CD14-positive monocyte (primary cell): ENCODE results near the gene CHAD. TPM values are rescaled to one million over a fixed set of nuclear protein-coding genes. Genes with fewer than 3 reads are reported as not detected.
"Not testable (repeated sequence)": the region's sequence is repeated elsewhere in the genome, so short reads cannot be mapped to it uniquely, and the experiment has no call there.

ENCODE experiments used
- DNase-seq, 3 donors: peaks; one replicate each; pipeline ENCODE4 v3.0.0-alpha.2; 2011 to 2022
- H2AFZ ChIP-seq: 2 replicates; pipeline ENCODE4 v1.6.0; 2012; ENCODE audit warnings: mild to moderate bottlenecking, low read depth, low read length, inconsistent platforms; ENCODE audit not compliant: insufficient read depth, poor library complexity, severe bottlenecking
- H3K27ac ChIP-seq, 2 donors: 1 replicate in 1 of 2; 2 replicates in 1 of 2; pipeline ENCODE4 v1.5.1; 2012 to 2013; ENCODE audit warnings: low read length in 2 of 2, control low read depth in 1 of 2, inconsistent platforms in 1 of 2, low read depth in 1 of 2, mild to moderate bottlenecking in 1 of 2
- H3K27me3 ChIP-seq, 2 donors: one replicate each; pipeline versions ENCODE4 v1.6.0 to v1.6.1; 2011 to 2013; ENCODE audit warnings: low read length in 2 of 2; ENCODE audit not compliant: control insufficient read depth in 2 of 2, insufficient read depth in 2 of 2
- H3K36me3 ChIP-seq, 2 donors: replicated peaks in 1 of 2; 1 replicate in 1 of 2; 2 replicates in 1 of 2; pipeline versions ENCODE4 v1.5.1 to v1.6.1; 2012 to 2013; ENCODE audit warnings: low read length in 2 of 2, control low read depth in 1 of 2, inconsistent platforms in 1 of 2, mild to moderate bottlenecking in 1 of 2; ENCODE audit not compliant: insufficient read depth in 2 of 2, control insufficient read depth in 1 of 2
- H3K4me1 ChIP-seq, 2 donors: 1 replicate in 1 of 2; 2 replicates in 1 of 2; pipeline versions ENCODE4 v1.5.1 to v1.6.1; 2012 to 2013; ENCODE audit warnings: low read length in 2 of 2, control low read depth in 1 of 2, inconsistent platforms in 1 of 2, mild to moderate bottlenecking in 1 of 2, moderate library complexity in 1 of 2; ENCODE audit not compliant: insufficient read depth in 2 of 2, control insufficient read depth in 1 of 2
- H3K4me2 ChIP-seq: replicated peaks from 2 replicates; pipeline ENCODE3; 2012; ENCODE audit warnings: low read length, moderate library complexity, mild to moderate bottlenecking; ENCODE audit not compliant: poor library complexity, severe bottlenecking; ENCODE audit errors: extremely low read depth
- H3K4me3 ChIP-seq, 3 experiments: fragments of 200-600 bp in 1 of 3; sonication (generic) in 1 of 3; replicated peaks in 1 of 3; 1 replicate in 2 of 3; 2 replicates in 1 of 3; pipeline ENCODE4 v1.5.1; 2011 to 2013; ENCODE audit warnings: low read length in 3 of 3, mild to moderate bottlenecking in 3 of 3, control low read depth in 2 of 3, low read depth in 2 of 3, inconsistent platforms in 1 of 3, moderate library complexity in 1 of 3
- H3K79me2 ChIP-seq: 2 replicates; pipeline ENCODE4 v1.6.0; 2012; ENCODE audit warnings: mild to moderate bottlenecking, control low read depth, inconsistent platforms, low read length, moderate library complexity; ENCODE audit not compliant: insufficient read depth
- H3K9ac ChIP-seq: 2 replicates; pipeline ENCODE4 v1.6.0; 2017; ENCODE audit warnings: low read length, mild to moderate bottlenecking; ENCODE audit not compliant: insufficient read depth, poor library complexity, severe bottlenecking
- H3K9me3 ChIP-seq, 2 donors: replicated peaks in 1 of 2; 1 replicate in 1 of 2; 2 replicates in 1 of 2; pipeline versions ENCODE4 v1.5.1 to v1.6.1; 2012 to 2013; ENCODE audit warnings: low read length in 2 of 2, control low read depth in 1 of 2; ENCODE audit not compliant: control insufficient read depth in 1 of 2, insufficient read depth in 1 of 2
- H4K20me1 ChIP-seq: 2 replicates; pipeline ENCODE4 v1.6.0; 2012; ENCODE audit warnings: mild to moderate bottlenecking, low read length, control low read depth, moderate library complexity; ENCODE audit not compliant: insufficient read depth
- H3K27ac Mint-ChIP-seq, 7 donors: one replicate each; pipeline ENCODE4 v1.8.0; 2020; ENCODE audit warnings: mild to moderate bottlenecking in 7 of 7, mixed read lengths in 7 of 7, moderate library complexity in 6 of 7, inconsistent platforms in 2 of 7
- H3K27me3 Mint-ChIP-seq, 3 donors: one replicate each; pipeline ENCODE4 v1.8.0; 2021 to 2022; ENCODE audit warnings: low read depth in 3 of 3, mild to moderate bottlenecking in 3 of 3, mixed read lengths in 3 of 3, moderate library complexity in 3 of 3, inconsistent platforms in 1 of 3
- H3K36me3 Mint-ChIP-seq, 2 donors: one replicate each; pipeline ENCODE4 v1.8.0; 2020; ENCODE audit warnings: mixed read lengths in 2 of 2, inconsistent platforms in 1 of 2, mild to moderate bottlenecking in 1 of 2
- H3K4me1 Mint-ChIP-seq: one replicate; pipeline ENCODE4 v1.8.0; 2020; ENCODE audit warnings: mild to moderate bottlenecking, mixed read lengths
- H3K4me3 Mint-ChIP-seq, 2 donors: one replicate each; pipeline ENCODE4 v1.8.0; 2020; ENCODE audit warnings: mild to moderate bottlenecking in 2 of 2, mixed read lengths in 2 of 2, moderate library complexity in 1 of 2
- H3K9me3 Mint-ChIP-seq, 7 donors: one replicate each; pipeline ENCODE4 v1.8.0; 2020 to 2022; ENCODE audit warnings: mixed read lengths in 7 of 7, mild to moderate bottlenecking in 6 of 7, moderate library complexity in 6 of 7, inconsistent platforms in 2 of 7
- CTCF ChIP-seq: fragments of 200-600 bp; IDR thresholded peaks from one replicate; pipeline ENCODE4 v1.8.0; 2022; ENCODE audit warnings: antibody characterized with exemption, mild to moderate bottlenecking
- WGBS: methylation state at CpG from one replicate; pipeline ENCODE4 v1.1.5; 2013; ENCODE audit warnings: missing lambda C conversion rate; ENCODE audit not compliant: insufficient coverage; 5-methylcytosine and 5-hydroxymethylcytosine counted together
- intact Hi-C, 2 donors: fragments of 100-400 bp; cut with micrococcal nuclease; formaldehyde crosslinking; loops; one replicate each; pipeline versions ENCODE4 v1.15.0 to v1.15.1; 2023
- polyA plus RNA-seq, 3 donors: library from polyadenylated mRNA; depleted of rRNA in 1 of 3; unstranded in 2 of 3; stranded (reverse) in 1 of 3; fragments of 300-500 nt in 2 of 3; fragments of >200 nt in 1 of 3; fragmentation: Illumina TruSeq in 2 of 3; gene quantifications; 1 replicate in 2 of 3; 2 replicates in 1 of 3; pipeline ENCODE4 v1.2.3, GENCODE V29; 2012 to 2021

CHAD gene
- polyA plus RNA-seq, 3 donors, result not detected

- peaks cover 0 to 3% of the 10 kb centered on the region in 2 donors for H3K36me3 ChIP-seq
- H3K9me3 Mint-ChIP-seq, result peaks cover 0 to 6% (median 0%) of the 10 kb centered on the region in 7 donors
- H3K9me3 ChIP-seq, result no peaks in the 10 kb centered on the region
- intact Hi-C loops, result no loop called here
- no peak for TF ChIP-seq CTCF
- peaks cover 10 to 15% of the 10 kb centered on the region in 2 donors for H3K36me3 Mint-ChIP-seq
- peaks cover 33 to 48% of the 10 kb centered on the region in 2 donors for H3K4me1 ChIP-seq
- H3K4me3 Mint-ChIP-seq, result peak overlapping the region; percentile 74 to 83
- peaks cover 0 to 20% (median 19%) of the 10 kb centered on the region in 3 donors for H3K27me3 Mint-ChIP-seq
- H3K9ac ChIP-seq, result peak overlapping the region; percentile 74
- peak overlapping the region; percentile 96 for H2AFZ ChIP-seq
- peak overlapping the region; percentile 92 for H3K4me2 ChIP-seq
- DNase-seq, result no peak
- H3K4me3 ChIP-seq, result peak overlapping the region in 1 of 3 experiments; percentile 96
- peak overlapping the region in 5 of 7 donors; percentile 59 to 89 (median 81) for H3K27ac Mint-ChIP-seq
- peaks cover 21% of the 10 kb centered on the region for H4K20me1 ChIP-seq
- WGBS, result 93% methylated on average over 3 of the region's 7 CpGs
- peaks cover 10% of the 10 kb centered on the region for H3K79me2 ChIP-seq
- H3K27ac ChIP-seq, result peak overlapping the region; percentile 51 to 77
- H3K4me1 Mint-ChIP-seq, result peaks cover 33% of the 10 kb centered on the region
- H3K27me3 ChIP-seq, result peaks cover 0 to 6% of the 10 kb centered on the region in 2 donors
Measured at GRCh38 chr17:50477976-50478375, 9.3 kb upstream of the CHAD start.

- Histone ChIP-seq H3K9ac (no peak overlapping the region), H2AFZ (no peak overlapping the region), H3K4me1 (peaks cover 31 to 39% of the 10 kb centered on the region in 2 donors), H3K4me3 (no peak overlapping the region), H3K4me2 (no peak overlapping the region), H3K79me2 (peaks cover 10% of the 10 kb centered on the region), H3K36me3 (no peaks in the 10 kb centered on the region), H3K27ac (no peak overlapping the region), H4K20me1 (peaks cover 13% of the 10 kb centered on the region), H3K9me3 (no peaks in the 10 kb centered on the region), H3K27me3 (peaks cover 0 to 6% of the 10 kb centered on the region in 2 donors)
- peaks cover 26% of the 10 kb centered on the region for H3K4me1 Mint-ChIP-seq
- 92% methylated on average over 18 of the region's 18 CpGs for WGBS
- no peak for DNase-seq
- intact Hi-C loops, result no loop called here
- TF ChIP-seq CTCF, result no peak
- H3K9me3 Mint-ChIP-seq, result peaks cover 0 to 6% (median 0%) of the 10 kb centered on the region in 7 donors
- peaks cover 1 to 25% (median 22%) of the 10 kb centered on the region in 3 donors for H3K27me3 Mint-ChIP-seq
- H3K36me3 Mint-ChIP-seq, result peaks cover 3 to 14% of the 10 kb centered on the region in 2 donors
- peak overlapping the region in 1 of 2 donors; percentile 74 for H3K4me3 Mint-ChIP-seq
- H3K27ac Mint-ChIP-seq, result peak overlapping the region in 1 of 7 donors; percentile 59
Measured at GRCh38 chr17:50476545-50477315, 8.1 kb upstream of the CHAD start.

GRCh38 chr17:50475775-50476544 lies 7.3 kb upstream of the CHAD start:
- H3K27me3 Mint-ChIP-seq, result peaks cover 3 to 26% (median 26%) of the 10 kb centered on the region in 3 donors
- peak overlapping the region in 1 of 2 donors; percentile 74 for H3K4me3 Mint-ChIP-seq
- peak overlapping the region in 1 of 7 donors; percentile 32 for H3K27ac Mint-ChIP-seq
- H3K27ac ChIP-seq, H3K9me3 ChIP-seq, H3K79me2 ChIP-seq, DNase-seq, H3K4me3 ChIP-seq, H3K4me2 ChIP-seq, intact Hi-C loops, H3K36me3 ChIP-seq, H3K9me3 Mint-ChIP-seq, H3K27me3 ChIP-seq, H2AFZ ChIP-seq, H3K9ac ChIP-seq: not testable (repeated sequence)
- peaks cover 23% of the 10 kb centered on the region for H3K4me1 Mint-ChIP-seq
- peaks cover 13% of the 10 kb centered on the region for H4K20me1 ChIP-seq
- H3K36me3 Mint-ChIP-seq, result peaks cover 3 to 15% of the 10 kb centered on the region in 2 donors
- H3K4me1 ChIP-seq, result peaks cover 26 to 31% of the 10 kb centered on the region in 2 donors
- WGBS, result 40% methylated on average over 2 of the region's 33 CpGs
